SK-N-SH treated with all-trans-retinoic acid at 6 μM for 48 hours (cell line): Measurements from ENCODE around the gene ZMYM2.

ENCODE experiments used
- POU6F1 ChIP-seq: fragments of 250-450 bp; sonication (Bioruptor Pico); IDR thresholded peaks from 2 replicates; pipeline ENCODE4 v1.8.0; 2021; ENCODE audit warnings: low read depth, mild to moderate bottlenecking, moderate library complexity, borderline replicate concordance
- RARB ChIP-seq: fragments of 250-450 bp; sonication (Bioruptor Pico); IDR thresholded peaks from 2 replicates; pipeline ENCODE4 v1.8.0; 2021; ENCODE audit warnings: mild to moderate bottlenecking, moderate library complexity
- SNAI2 ChIP-seq: fragments of 250-450 bp; sonication (Bioruptor Pico); IDR thresholded peaks from 2 replicates; pipeline ENCODE4 v1.5.0; 2020; ENCODE audit warnings: mild to moderate bottlenecking, moderate library complexity
- TOX ChIP-seq: fragments of 250-450 bp; sonication (Bioruptor Pico); IDR thresholded peaks from 2 replicates; pipeline ENCODE4 v1.8.0; 2021; ENCODE audit warnings: mild to moderate bottlenecking, moderate library complexity, borderline replicate concordance
- ZFP3 ChIP-seq: fragments of 250-450 bp; sonication (Bioruptor Pico); IDR thresholded peaks from 2 replicates; pipeline ENCODE4 v1.5.0; 2020; ENCODE audit warnings: mild to moderate bottlenecking, moderate library complexity
- ZFP30 ChIP-seq: fragments of 450-650 bp; formaldehyde crosslinking; IDR thresholded peaks from 2 replicates; pipeline ENCODE4 v1.5.0; 2022; ENCODE audit warnings: mild to moderate bottlenecking, moderate library complexity
- ZNF70 ChIP-seq: fragments of 450-650 bp; formaldehyde crosslinking; IDR thresholded peaks from 2 replicates; pipeline ENCODE4 v1.5.0; 2020; ENCODE audit warnings: mild to moderate bottlenecking, moderate library complexity
- TF ChIP-seq, protein P1 (sequence below): fragments of 250-450 bp; sonication (Bioruptor Pico); IDR thresholded peaks from 2 replicates; pipeline ENCODE4 v1.8.0; 2020; ENCODE audit warnings: mild to moderate bottlenecking, moderate library complexity, borderline replicate concordance
- TF ChIP-seq, protein P2 (sequence below): fragments of 250-450 bp; sonication (Bioruptor Pico); IDR thresholded peaks from 2 replicates; pipeline ENCODE4 v1.5.1; 2020; ENCODE audit warnings: low read depth, mild to moderate bottlenecking, moderate library complexity

- TF ChIP-seq, protein P1, sequence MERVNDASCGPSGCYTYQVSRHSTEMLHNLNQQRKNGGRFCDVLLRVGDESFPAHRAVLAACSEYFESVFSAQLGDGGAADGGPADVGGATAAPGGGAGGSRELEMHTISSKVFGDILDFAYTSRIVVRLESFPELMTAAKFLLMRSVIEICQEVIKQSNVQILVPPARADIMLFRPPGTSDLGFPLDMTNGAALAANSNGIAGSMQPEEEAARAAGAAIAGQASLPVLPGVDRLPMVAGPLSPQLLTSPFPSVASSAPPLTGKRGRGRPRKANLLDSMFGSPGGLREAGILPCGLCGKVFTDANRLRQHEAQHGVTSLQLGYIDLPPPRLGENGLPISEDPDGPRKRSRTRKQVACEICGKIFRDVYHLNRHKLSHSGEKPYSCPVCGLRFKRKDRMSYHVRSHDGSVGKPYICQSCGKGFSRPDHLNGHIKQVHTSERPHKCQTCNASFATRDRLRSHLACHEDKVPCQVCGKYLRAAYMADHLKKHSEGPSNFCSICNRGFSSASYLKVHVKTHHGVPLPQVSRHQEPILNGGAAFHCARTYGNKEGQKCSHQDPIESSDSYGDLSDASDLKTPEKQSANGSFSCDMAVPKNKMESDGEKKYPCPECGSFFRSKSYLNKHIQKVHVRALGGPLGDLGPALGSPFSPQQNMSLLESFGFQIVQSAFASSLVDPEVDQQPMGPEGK, result no peak
- no peak for TF ChIP-seq SNAI2
- TF ChIP-seq POU6F1 (CRISPR knock-in tag), result no peak
- no peak for TF ChIP-seq ZFP30
- no peak for TF ChIP-seq RARB (CRISPR knock-in tag)
- no peak for TF ChIP-seq TOX (CRISPR knock-in tag)
- TF ChIP-seq, protein P2, sequence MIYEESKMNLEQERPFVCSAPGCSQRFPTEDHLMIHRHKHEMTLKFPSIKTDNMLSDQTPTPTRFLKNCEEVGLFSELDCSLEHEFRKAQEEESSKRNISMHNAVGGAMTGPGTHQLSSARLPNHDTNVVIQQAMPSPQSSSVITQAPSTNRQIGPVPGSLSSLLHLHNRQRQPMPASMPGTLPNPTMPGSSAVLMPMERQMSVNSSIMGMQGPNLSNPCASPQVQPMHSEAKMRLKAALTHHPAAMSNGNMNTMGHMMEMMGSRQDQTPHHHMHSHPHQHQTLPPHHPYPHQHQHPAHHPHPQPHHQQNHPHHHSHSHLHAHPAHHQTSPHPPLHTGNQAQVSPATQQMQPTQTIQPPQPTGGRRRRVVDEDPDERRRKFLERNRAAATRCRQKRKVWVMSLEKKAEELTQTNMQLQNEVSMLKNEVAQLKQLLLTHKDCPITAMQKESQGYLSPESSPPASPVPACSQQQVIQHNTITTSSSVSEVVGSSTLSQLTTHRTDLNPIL (CRISPR knock-in tag), result no peak
- no peak for TF ChIP-seq ZFP3
- TF ChIP-seq ZNF70 (CRISPR knock-in tag), result no peak
These were observed 26.7 kb downstream of the ZMYM2 start for GRCh38 chr13:19985219-19985556.
